Cardiac muscle cell (in vitro differentiated cells and primary cell): ENCODE measurements around the gene PRPF38A. TPM values are rescaled to one million over a fixed set of nuclear protein-coding genes. Genes with fewer than 3 reads are reported as not detected.

Experiments
- DNase-seq, 2 donors: peaks; one replicate each; pipeline versions ENCODE4 v3.0.0 to v3.0.0-alpha.2; 2010 to 2017; ENCODE audit warnings: low read depth in 1 of 2, low spot score in 1 of 2
- H3K27ac ChIP-seq: fragments of 200-600 bp; sonication (generic); 2 replicates; pipeline ENCODE4 v1.5.1; 2016
- H3K27me3 ChIP-seq: fragments of 200-600 bp; sonication (generic); 2 replicates; pipeline ENCODE4 v1.6.0; 2016; ENCODE audit warnings: control low read depth
- H3K36me3 ChIP-seq: fragments of 200-600 bp; sonication (generic); 2 replicates; pipeline ENCODE4 v1.5.1; 2016; ENCODE audit warnings: control low read depth
- H3K4me1 ChIP-seq: fragments of 200-600 bp; sonication (generic); 2 replicates; pipeline ENCODE4 v1.8.1; 2017; ENCODE audit warnings: low read depth, mild to moderate bottlenecking, mixed run types
- H3K4me3 ChIP-seq: fragments of 200-600 bp; sonication (generic); 2 replicates; pipeline ENCODE4 v1.5.1; 2016; ENCODE audit warnings: mild to moderate bottlenecking
- H3K9me3 ChIP-seq: fragments of 200-600 bp; sonication (generic); 2 replicates; pipeline ENCODE4 v1.5.1; 2017; ENCODE audit warnings: low read depth, mild to moderate bottlenecking, control low read depth
- CTCF ChIP-seq: IDR thresholded peaks from 2 replicates; pipeline ENCODE4 v1.5.1; 2012; ENCODE audit warnings: low read depth, mild to moderate bottlenecking, low read length
- polyA plus RNA-seq: library from polyadenylated mRNA; unstranded; fragments of >200 nt; fragmentation: Nextera tagmentation; extraction: Ambion mirVana; gene quantifications from 2 replicates; pipeline ENCODE4 v1.2.1, GENCODE V29; 2016
- total RNA-seq: library from RNA; depleted of rRNA; stranded (reverse); fragments of >200 nt; gene quantifications from 2 replicates; pipeline ENCODE4 v1.2.3, GENCODE V29; 2016

Gene PRPF38A
- total and polyA plus RNA-seq, 2 experiments from 2014 or later: 18.9 to 43.4 TPM

- Histone ChIP-seq H3K27me3 (no peaks in the 10 kb centered on the region), H3K27ac (no peak overlapping the region), H3K9me3 (no peaks in the 10 kb centered on the region), H3K4me1 (no peaks in the 10 kb centered on the region), H3K4me3 (no peak overlapping the region), H3K36me3 (peaks cover 6% of the 10 kb centered on the region)
- DNase-seq: no peak
- TF ChIP-seq CTCF: no peak
Observed at GRCh38 chr1:52469108-52469507, 64.7 kb downstream of the PRPF38A start.

Other genes with a start within 250 kb of the PRPF38A start
- 15.0 and 16.8 TPM in 2 replicates for gene CC2D1B, start 38.4 kb upstream of the PRPF38A start, total RNA-seq
- 4.8 and 14.4 TPM in 2 replicates for gene CC2D1B, start 38.4 kb upstream of the PRPF38A start, polyA plus RNA-seq
- 2.2 and 4.5 TPM in 2 replicates for gene ORC1, start 179 bp upstream of the PRPF38A start, total RNA-seq
- 3.4 and 4.6 TPM in 2 replicates for gene ORC1, start 179 bp upstream of the PRPF38A start, polyA plus RNA-seq
- gene TUT4, start 148.5 kb downstream of the PRPF38A start, total RNA-seq: 44.5 and 93.3 TPM in 2 replicates
- gene TUT4, start 148.5 kb downstream of the PRPF38A start, polyA plus RNA-seq: 42.6 and 73.5 TPM in 2 replicates
- 38.8 and 45.0 TPM in 2 replicates for gene GPX7, start 197.8 kb downstream of the PRPF38A start, total RNA-seq
- 14.4 and 30.5 TPM in 2 replicates for gene GPX7, start 197.8 kb downstream of the PRPF38A start, polyA plus RNA-seq
- gene SHISAL2A, start 228.6 kb downstream of the PRPF38A start, total RNA-seq: not detected in 2 replicates
- not detected in 2 replicates for gene SHISAL2A, start 228.6 kb downstream of the PRPF38A start, polyA plus RNA-seq